Suprapubic skin (tissue), 4 donors: Measurements from ENCODE around the gene SLC16A12. TPM values are rescaled to one million over a fixed set of nuclear protein-coding genes. Genes with fewer than 3 reads are reported as not detected.

ENCODE experiments used
- DNase-seq, 2 donors: peaks; one replicate each; pipeline ENCODE4 v3.0.0-alpha.2; 2019; ENCODE audit warnings: low spot score in 2 of 2
- H3K27ac ChIP-seq: fragments of 200-600 bp; sonication (generic); one replicate; pipeline ENCODE4 v1.5.1; 2019
- H3K27me3 ChIP-seq: fragments of 200-600 bp; sonication (generic); one replicate; pipeline ENCODE4 v1.5.1; 2019
- H3K36me3 ChIP-seq: fragments of 200-600 bp; sonication (generic); one replicate; pipeline ENCODE4 v1.5.1; 2019
- H3K4me1 ChIP-seq: fragments of 200-600 bp; sonication (generic); one replicate; pipeline ENCODE4 v1.5.1; 2019
- H3K4me3 ChIP-seq: fragments of 200-600 bp; sonication (generic); one replicate; pipeline ENCODE4 v1.5.1; 2019; ENCODE audit warnings: mild to moderate bottlenecking
- H3K9me3 ChIP-seq: fragments of 200-600 bp; sonication (generic); one replicate; pipeline ENCODE4 v1.5.1; 2019
- CTCF ChIP-seq, 2 donors: fragments of 200-600 bp in 1 of 2; fragments of 450-650 bp in 1 of 2; sonication (generic) in 1 of 2; IDR thresholded peaks; one replicate each; pipeline ENCODE4 v1.5.1; 2016 to 2019; ENCODE audit warnings: antibody characterized with exemption in 2 of 2, mild to moderate bottlenecking in 1 of 2, moderate library complexity in 1 of 2
- EP300 ChIP-seq: sonication (generic); formaldehyde crosslinking; IDR thresholded peaks from one replicate; pipeline ENCODE4 v1.6.1; 2017; ENCODE audit warnings: antibody characterized with exemption
- POLR2A ChIP-seq, 2 donors: fragments of 450-650 bp; IDR thresholded peaks; one replicate each; pipeline ENCODE4 v1.6.1; 2017; ENCODE audit warnings: antibody characterized with exemption in 2 of 2, mild to moderate bottlenecking in 2 of 2, moderate library complexity in 2 of 2
- POLR2AphosphoS5 ChIP-seq, 3 donors: sonication (generic); formaldehyde crosslinking; IDR thresholded peaks; one replicate each; pipeline ENCODE4 v1.6.1; 2017; ENCODE audit warnings: antibody characterized with exemption in 3 of 3
- WGBS: methylation state at CpG from one replicate; pipeline ENCODE4 v1.1.5; 2018; 5-methylcytosine and 5-hydroxymethylcytosine counted together
- total RNA-seq, 4 donors: library from RNA; depleted of rRNA; stranded (reverse); fragments of >200 nt; gene quantifications; one replicate each; pipeline ENCODE4 v1.1.0, GENCODE V29; 2016

Gene SLC16A12
- total RNA-seq, 4 donors from 2014 or later: 0.60 to 1.4 (median 1.0) TPM

- Histone ChIP-seq H3K9me3 (no peaks in the 10 kb centered on the region), H3K36me3 (no peaks in the 10 kb centered on the region), H3K4me1 (peaks cover 32% of the 10 kb centered on the region), H3K27me3 (no peaks in the 10 kb centered on the region), H3K27ac (peak overlapping the region; percentile 56), H3K4me3 (no peak overlapping the region)
- TF ChIP-seq CTCF (IDR thresholded peaks at IDR 0.05): no peak
- no peak for TF ChIP-seq POLR2A (IDR thresholded peaks at IDR 0.05)
- TF ChIP-seq EP300: no peak
- no peak for TF ChIP-seq POLR2AphosphoS5 (IDR thresholded peaks at IDR 0.05)
- DNase-seq: no peak
- WGBS: 48% methylated on average over 4 of the region's 4 CpGs
Observed at GRCh38 chr10:89475591-89475998, 59.8 kb downstream of the SLC16A12 start.

DNA sequence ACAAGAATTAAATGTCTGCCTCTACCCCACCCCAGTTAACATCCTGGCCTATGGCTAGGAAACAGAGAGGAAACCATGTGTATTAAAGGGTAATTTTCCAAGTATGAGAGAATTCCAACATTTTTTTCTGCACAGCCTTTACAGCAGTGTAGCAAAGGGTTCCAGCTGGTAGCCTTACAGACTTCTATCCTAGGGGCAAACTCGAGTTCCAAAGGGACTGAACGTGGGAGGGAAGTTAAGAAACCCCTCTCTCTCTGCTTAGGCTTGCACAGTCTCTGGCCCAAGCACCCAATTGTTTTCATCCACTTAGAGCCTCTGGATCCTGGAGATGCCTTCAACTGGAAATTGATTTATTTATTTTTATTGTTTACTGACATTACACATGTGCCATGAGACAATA is 60.3 kb downstream of the SLC16A12 start:
- Histone ChIP-seq H3K27me3 (no peaks in the 10 kb centered on the region), H3K9me3 (no peaks in the 10 kb centered on the region), H3K27ac (no peak overlapping the region), H3K4me1 (peaks cover 29% of the 10 kb centered on the region), H3K36me3 (no peaks in the 10 kb centered on the region), H3K4me3 (no peak overlapping the region)
- DNase-seq: no peak
- 45% methylated on average over 2 of the region's 2 CpGs for WGBS
- TF ChIP-seq CTCF (IDR thresholded peaks at IDR 0.05): no peak
- TF ChIP-seq POLR2AphosphoS5 (IDR thresholded peaks at IDR 0.05): no peak
- TF ChIP-seq EP300: no peak
- no peak for TF ChIP-seq POLR2A (IDR thresholded peaks at IDR 0.05)

DNA sequence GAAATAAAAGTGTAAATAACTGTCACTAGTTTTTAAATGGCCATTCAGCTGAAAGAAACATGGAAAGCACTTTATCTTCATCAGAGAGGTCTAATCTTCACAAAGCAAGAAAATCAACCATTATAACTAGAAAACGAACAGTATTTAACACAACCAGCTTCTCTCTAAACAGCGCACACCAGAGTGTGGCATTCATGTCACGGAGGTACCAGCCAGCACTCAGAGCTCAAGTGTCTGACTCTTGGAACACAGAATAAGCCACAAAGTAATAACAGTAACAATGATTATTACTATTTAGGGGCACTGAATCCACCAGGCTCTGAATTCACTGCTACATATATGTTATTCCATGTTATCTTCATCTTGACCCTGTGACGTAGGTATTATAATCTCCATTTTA is 60.9 kb downstream of the SLC16A12 start:
- no peaks in the 10 kb centered on the region for H3K36me3 ChIP-seq
- H3K27ac ChIP-seq: no peak overlapping the region
- 92% methylated on average over 4 of the region's 4 CpGs for WGBS
- TF ChIP-seq CTCF (IDR thresholded peaks at IDR 0.05): no peak
- no peak overlapping the region for H3K4me3 ChIP-seq
- no peaks in the 10 kb centered on the region for H3K9me3 ChIP-seq
- no peaks in the 10 kb centered on the region for H3K27me3 ChIP-seq
- H3K4me1 ChIP-seq: peaks cover 22% of the 10 kb centered on the region
- no peak for DNase-seq

- 72% methylated on average over 1 of the region's 1 CpG for WGBS
Observed at GRCh38 chr10:89471110-89471809, 64.1 kb downstream of the SLC16A12 start.

GRCh38 chr10:89470628-89471027 is 64.8 kb downstream of the SLC16A12 start:
- H3K27ac ChIP-seq: no peak overlapping the region
- H3K27me3 ChIP-seq: no peaks in the 10 kb centered on the region
- no peak for TF ChIP-seq POLR2AphosphoS5 (IDR thresholded peaks at IDR 0.05)
- no peak for TF ChIP-seq POLR2A (IDR thresholded peaks at IDR 0.05)
- no peak for TF ChIP-seq EP300
- no peak for TF ChIP-seq CTCF (IDR thresholded peaks at IDR 0.05)
- no peak overlapping the region for H3K4me3 ChIP-seq
- no peak for DNase-seq
- no peaks in the 10 kb centered on the region for H3K9me3 ChIP-seq
- no peaks in the 10 kb centered on the region for H3K36me3 ChIP-seq
- WGBS: 88% methylated on average over 2 of the region's 2 CpGs
- peaks cover 13% of the 10 kb centered on the region for H3K4me1 ChIP-seq

More at GRCh38 chr10:89471110-89471809, 64.1 kb downstream of the SLC16A12 start:
- TF ChIP-seq EP300 (no peak), POLR2AphosphoS5 (IDR thresholded peaks at IDR 0.05) (no peak), CTCF (IDR thresholded peaks at IDR 0.05) (no peak), POLR2A (IDR thresholded peaks at IDR 0.05) (no peak)
- DNase-seq: no peak
- no peaks in the 10 kb centered on the region for H3K36me3 ChIP-seq
- H3K4me3 ChIP-seq: no peak overlapping the region
- no peak overlapping the region for H3K27ac ChIP-seq
- no peaks in the 10 kb centered on the region for H3K27me3 ChIP-seq
- no peaks in the 10 kb centered on the region for H3K9me3 ChIP-seq
- peaks cover 15% of the 10 kb centered on the region for H3K4me1 ChIP-seq
